Sigmoid colon (tissue), 7 donors: ENCODE results near the gene ZNF76. TPM values are rescaled to one million over a fixed set of nuclear protein-coding genes. Genes with fewer than 3 reads are reported as not detected.

ENCODE experiments used
- DNase-seq: peaks from one replicate; pipeline ENCODE4 v3.0.0-alpha.2; 2019
- H3K27ac ChIP-seq, 4 donors: fragments of 200-600 bp; sonication (generic); one replicate each; pipeline ENCODE4 v1.5.1; 2016 to 2019; ENCODE audit warnings: mild to moderate bottlenecking in 1 of 4
- H3K27me3 ChIP-seq, 3 donors: fragments of 200-600 bp; sonication (generic); one replicate each; pipeline ENCODE4 v1.5.1; 2019; ENCODE audit warnings: mild to moderate bottlenecking in 1 of 3
- H3K36me3 ChIP-seq, 4 donors: fragments of 200-600 bp; sonication (generic); one replicate each; pipeline ENCODE4 v1.5.1; 2016 to 2019
- H3K4me1 ChIP-seq, 4 donors: fragments of 200-600 bp; sonication (generic); one replicate each; pipeline ENCODE4 v1.5.1; 2017 to 2019
- H3K4me3 ChIP-seq, 4 donors: fragments of 200-600 bp; sonication (generic); one replicate each; pipeline ENCODE4 v1.5.1; 2017 to 2019; ENCODE audit warnings: mild to moderate bottlenecking in 2 of 4, moderate library complexity in 1 of 4
- H3K9me3 ChIP-seq, 4 donors: fragments of 200-600 bp in 3 of 4; sonication (generic) in 3 of 4; one replicate each; pipeline versions ENCODE4 v1.5.1 to v1.6.1; 2013 to 2019
- EP300 ChIP-seq, 4 donors: sonication (generic); formaldehyde crosslinking; IDR thresholded peaks; one replicate each; pipeline ENCODE4 v1.6.1; 2017; ENCODE audit warnings: antibody characterized with exemption in 4 of 4
- POLR2A ChIP-seq, 2 donors: fragments of 450-650 bp; IDR thresholded peaks; one replicate each; pipeline ENCODE4 v1.6.1; 2016; ENCODE audit warnings: antibody characterized with exemption in 2 of 2, mild to moderate bottlenecking in 2 of 2, moderate library complexity in 2 of 2
- POLR2AphosphoS5 ChIP-seq, 4 donors: sonication (generic); formaldehyde crosslinking; IDR thresholded peaks; one replicate each; pipeline ENCODE4 v1.6.1; 2017; ENCODE audit warnings: antibody characterized with exemption in 4 of 4
- WGBS, 2 donors: extraction: QIAGEN DNeasy Blood & Tissue Kit; methylation state at CpG; one replicate each; pipeline ENCODE4 v1.1.7; 2013; 5-methylcytosine and 5-hydroxymethylcytosine counted together
- intact Hi-C: fragments of 100-400 bp; cut with DNase I; formaldehyde crosslinking; loops from one replicate; pipeline ENCODE4 v1.15.1; 2023
- polyA plus RNA-seq, 3 donors: library from polyadenylated mRNA; stranded (reverse); fragments of 200-250 nt; gene quantifications; one replicate each; pipeline ENCODE4 v1.2.3, GENCODE V29; 2013
- total RNA-seq, 4 donors: library from RNA; depleted of rRNA; stranded (reverse); fragments of >200 nt; gene quantifications; one replicate each; pipeline ENCODE4 v1.1.0, GENCODE V29; 2016
- TF ChIP-seq, protein P1 (sequence below), 4 experiments: fragments of 450-650 bp in 3 of 4; fragments of 200-600 bp in 1 of 4; IDR thresholded peaks; one replicate each; pipeline ENCODE4 v1.5.1; 2016 to 2019; ENCODE audit warnings: antibody characterized with exemption in 4 of 4, mild to moderate bottlenecking in 3 of 4, moderate library complexity in 2 of 4
- donor health status: healthy with polysubstance abuse.
- donor health status: Bipolar disorder and iron deficiency.
- donor health status: healthy.

The ZNF76 gene
- total and polyA plus RNA-seq, 7 donors: 14.3 to 59.8 (median 29.3) TPM

DNA sequence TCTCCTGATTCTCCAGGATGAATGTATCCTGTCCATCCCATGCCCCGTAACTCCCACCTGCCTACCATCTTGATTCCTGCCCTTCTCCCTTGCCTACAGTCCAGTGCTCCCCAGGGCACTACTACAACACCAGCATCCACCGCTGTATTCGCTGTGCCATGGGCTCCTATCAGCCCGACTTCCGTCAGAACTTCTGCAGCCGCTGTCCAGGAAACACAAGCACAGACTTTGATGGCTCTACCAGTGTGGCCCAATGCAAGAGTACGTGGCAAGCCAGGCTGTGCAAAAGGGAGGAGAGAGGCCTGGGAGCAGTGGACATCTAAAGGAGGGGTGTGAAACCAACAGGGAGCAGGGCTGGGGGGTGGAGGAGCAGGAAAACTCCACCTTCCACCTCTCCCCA is 15.0 kb upstream of the ZNF76 start:
- H3K9me3 ChIP-seq: no peaks in the 10 kb centered on the region
- intact Hi-C loops: loop anchor here (5.0 kb wide), 2 partner anchors 37 to 257 kb away; no protein-coding TSS in a partner anchor
- WGBS, 2 donors: 96% methylated on average over 7 of the region's 7 CpGs
- no peaks in the 10 kb centered on the region for H3K27me3 ChIP-seq
- no peak overlapping the region for H3K4me3 ChIP-seq
- H3K27ac ChIP-seq: no peak overlapping the region
- H3K36me3 ChIP-seq: peaks cover 0 to 32% (median 5%) of the 10 kb centered on the region in 4 donors
- no peak for DNase-seq
- H3K4me1 ChIP-seq: peaks cover 0 to 32% (median 24%) of the 10 kb centered on the region in 4 donors
- no peak for TF ChIP-seq POLR2AphosphoS5 (IDR thresholded peaks at IDR 0.05)
- TF ChIP-seq, protein P1, sequence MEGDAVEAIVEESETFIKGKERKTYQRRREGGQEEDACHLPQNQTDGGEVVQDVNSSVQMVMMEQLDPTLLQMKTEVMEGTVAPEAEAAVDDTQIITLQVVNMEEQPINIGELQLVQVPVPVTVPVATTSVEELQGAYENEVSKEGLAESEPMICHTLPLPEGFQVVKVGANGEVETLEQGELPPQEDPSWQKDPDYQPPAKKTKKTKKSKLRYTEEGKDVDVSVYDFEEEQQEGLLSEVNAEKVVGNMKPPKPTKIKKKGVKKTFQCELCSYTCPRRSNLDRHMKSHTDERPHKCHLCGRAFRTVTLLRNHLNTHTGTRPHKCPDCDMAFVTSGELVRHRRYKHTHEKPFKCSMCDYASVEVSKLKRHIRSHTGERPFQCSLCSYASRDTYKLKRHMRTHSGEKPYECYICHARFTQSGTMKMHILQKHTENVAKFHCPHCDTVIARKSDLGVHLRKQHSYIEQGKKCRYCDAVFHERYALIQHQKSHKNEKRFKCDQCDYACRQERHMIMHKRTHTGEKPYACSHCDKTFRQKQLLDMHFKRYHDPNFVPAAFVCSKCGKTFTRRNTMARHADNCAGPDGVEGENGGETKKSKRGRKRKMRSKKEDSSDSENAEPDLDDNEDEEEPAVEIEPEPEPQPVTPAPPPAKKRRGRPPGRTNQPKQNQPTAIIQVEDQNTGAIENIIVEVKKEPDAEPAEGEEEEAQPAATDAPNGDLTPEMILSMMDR (IDR thresholded peaks at IDR 0.05): no peak
- no peak for TF ChIP-seq POLR2A (IDR thresholded peaks at IDR 0.05)
- TF ChIP-seq EP300 (IDR thresholded peaks at IDR 0.05): no peak

DNA sequence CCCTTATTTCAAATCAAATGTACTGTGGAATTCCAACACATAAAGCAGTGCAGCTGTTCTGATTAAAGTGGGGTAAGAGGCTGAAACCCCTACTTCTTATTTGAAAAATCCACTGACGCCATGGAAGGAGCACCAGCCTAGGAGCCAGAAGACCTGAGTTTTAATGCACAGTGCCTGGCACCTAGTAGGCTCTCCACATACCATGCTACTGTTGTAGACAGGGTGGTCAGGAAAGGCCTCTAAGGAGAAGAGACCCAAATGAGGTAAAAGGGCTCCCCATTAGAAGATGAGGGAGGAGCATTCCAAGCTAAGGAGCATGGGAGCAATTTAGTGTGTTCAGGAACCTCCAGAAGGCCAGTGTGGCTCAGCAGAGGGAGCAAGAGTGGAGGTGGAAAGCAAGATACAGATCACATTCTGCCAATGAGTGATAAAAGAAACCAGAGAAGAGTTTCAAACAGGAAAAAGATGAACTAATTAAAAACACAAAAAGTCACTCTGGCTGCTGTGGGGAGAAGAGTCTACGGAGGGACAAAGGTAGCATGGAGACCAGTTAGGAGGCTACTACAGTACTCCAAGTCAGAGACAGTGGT is 11.8 kb upstream of the ZNF76 start:
- no peaks in the 10 kb centered on the region for H3K27me3 ChIP-seq
- DNase-seq: no peak
- peaks cover 0 to 32% (median 5%) of the 10 kb centered on the region in 4 donors for H3K36me3 ChIP-seq
- WGBS, 2 donors: 86 to 88% methylated on average over 2 of the region's 2 CpGs
- intact Hi-C loops: no loop called here
- no peaks in the 10 kb centered on the region for H3K9me3 ChIP-seq
- TF ChIP-seq EP300 (IDR thresholded peaks at IDR 0.05): no peak
- TF ChIP-seq, protein P1 (IDR thresholded peaks at IDR 0.05): no peak
- no peak for TF ChIP-seq POLR2A (IDR thresholded peaks at IDR 0.05)
- no peak for TF ChIP-seq POLR2AphosphoS5 (IDR thresholded peaks at IDR 0.05)
- peaks cover 0 to 28% (median 22%) of the 10 kb centered on the region in 4 donors for H3K4me1 ChIP-seq
- no peak overlapping the region for H3K4me3 ChIP-seq
- no peak overlapping the region for H3K27ac ChIP-seq

DNA sequence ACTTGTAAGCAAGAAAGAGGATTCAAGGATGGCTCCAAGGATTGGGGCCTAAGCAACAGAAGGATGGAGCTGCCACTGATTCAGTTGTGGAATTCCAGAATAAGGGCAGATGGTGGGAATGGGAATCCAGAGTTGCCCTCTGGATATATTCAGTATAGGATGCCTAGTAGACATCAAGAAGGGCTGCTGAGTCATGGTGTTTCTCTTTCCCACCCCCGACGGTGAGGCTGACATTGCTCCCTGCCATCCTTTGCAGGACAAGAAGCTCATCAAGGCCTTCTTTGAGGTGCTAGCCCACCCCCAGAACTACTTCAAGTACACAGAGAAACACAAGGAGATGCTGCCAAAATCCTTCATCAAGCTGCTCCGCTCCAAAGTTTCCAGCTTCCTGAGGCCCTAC is 11.2 kb upstream of the ZNF76 start:
- Histone ChIP-seq H3K4me1 (peaks cover 0 to 28% (median 22%) of the 10 kb centered on the region in 4 donors), H3K27ac (peak overlapping the region in 3 of 4 donors; percentile 23 to 44 (median 39)), H3K9me3 (no peaks in the 10 kb centered on the region), H3K36me3 (peaks cover 0 to 29% (median 4%) of the 10 kb centered on the region in 4 donors), H3K27me3 (no peaks in the 10 kb centered on the region), H3K4me3 (no peak overlapping the region)
- intact Hi-C loops: no loop called here
- no peak for DNase-seq
- 62 to 70% methylated on average over 3 of the region's 3 CpGs for WGBS, 2 donors
- TF ChIP-seq POLR2AphosphoS5 (IDR thresholded peaks at IDR 0.05): no peak
- TF ChIP-seq, protein P1 (IDR thresholded peaks at IDR 0.05): no peak
- TF ChIP-seq EP300 (IDR thresholded peaks at IDR 0.05): no peak
- no peak for TF ChIP-seq POLR2A (IDR thresholded peaks at IDR 0.05)

GRCh38 chr6:35248965-35249364 is 10.6 kb upstream of the ZNF76 start:
- Histone ChIP-seq H3K36me3 (peaks cover 0 to 23% (median under 1%) of the 10 kb centered on the region in 4 donors), H3K4me1 (peaks cover 0 to 30% (median 22%) of the 10 kb centered on the region in 4 donors), H3K27me3 (no peaks in the 10 kb centered on the region), H3K27ac (peak overlapping the region in 3 of 4 donors; percentile 23 to 44 (median 39)), H3K4me3 (no peak overlapping the region), H3K9me3 (no peaks in the 10 kb centered on the region)
- TF ChIP-seq, protein P1 (IDR thresholded peaks at IDR 0.05): no peak
- TF ChIP-seq EP300 (IDR thresholded peaks at IDR 0.05): no peak
- no peak for TF ChIP-seq POLR2A (IDR thresholded peaks at IDR 0.05)
- no peak for TF ChIP-seq POLR2AphosphoS5 (IDR thresholded peaks at IDR 0.05)
- intact Hi-C loops: no loop called here
- 82 to 84% methylated on average over 3 of the region's 3 CpGs for WGBS, 2 donors
- DNase-seq: no peak
